ENCODE results near the gene PRCP. TPM values are rescaled to one million over a fixed set of nuclear protein-coding genes. Genes with fewer than 3 reads are reported as not detected.

PRCP gene
- total RNA-seq, 1 experiment from 2014 or later, result 57.0 TPM

- no TSS peak for BruUV-seq (replicated peaks)
- intact Hi-C loops (cut with micrococcal nuclease; ENCODE audit: unreplicated experiment), result no loop called here
- in situ Hi-C loops (cut with HindIII; ENCODE audit: low pct_unique_long_range_greater_than_20kb, low sequenced_read_pairs), result no loop called here
- TF ChIP-seq CTCF (IDR thresholded peaks at IDR 0.05) (no peak), TCF7L2 (IDR thresholded peaks at IDR 0.05; ENCODE audit: low read depth, low read length) (no peak), POLR2AphosphoS5 (IDR thresholded peaks at IDR 0.05; ENCODE audit: low read depth, low read length) (no peak), REST (IDR thresholded peaks at IDR 0.05; ENCODE audit: insufficient read depth in 1 of 2, low read depth in 2 of 2, low read length in 1 of 2) (no peak), SIN3A (IDR thresholded peaks at IDR 0.05; ENCODE audit: borderline replicate concordance, insufficient read depth, low read depth, low read length) (no peak)
- ATAC-seq, result no peak
- Histone ChIP-seq H3K36me3 (ENCODE audit: control insufficient read depth, insufficient read depth, low read length) (no peaks in the 10 kb centered on the region), H3K4me1 (ENCODE audit: control insufficient read depth, insufficient read depth, low read length) (no peaks in the 10 kb centered on the region; the same call in 1 of the 2 replicates), H3K27me3 (ENCODE audit: control insufficient read depth, insufficient read depth, low read length) (no peaks in the 10 kb centered on the region), H3K27ac (ENCODE audit: low read length) (no peak overlapping the region), H3K4me3 (ENCODE audit: low read depth in 2 of 2, low read length in 2 of 2) (no peak overlapping the region), H3K9me3 (ENCODE audit: control insufficient read depth, insufficient read depth, low read depth, low read length) (no peaks in the 10 kb centered on the region)
- CTCF ChIA-PET, result no interaction called here
- DNase-seq (ENCODE audit: low read depth, low spot score), result no peak
- POLR2A ChIA-PET, result no interaction called here
Measured at GRCh38 chr11:82829101-82829500, 71.1 kb downstream of the PRCP start.

- ATAC-seq (no peak), DNase-seq (ENCODE audit: low read depth, low spot score) (no peak)
- no peaks in the 10 kb centered on the region for H3K36me3 ChIP-seq (ENCODE audit: control insufficient read depth, insufficient read depth, low read length)
- ChIA-PET POLR2A (no interaction called here), CTCF (no interaction called here)
- BruUV-seq (replicated peaks), result no TSS peak
- H3K4me3 ChIP-seq (ENCODE audit: low read depth in 2 of 2, low read length in 2 of 2), result no peak overlapping the region
- intact Hi-C loops (cut with micrococcal nuclease; ENCODE audit: unreplicated experiment) (no loop called here), in situ Hi-C loops (cut with HindIII; ENCODE audit: low pct_unique_long_range_greater_than_20kb, low sequenced_read_pairs) (no loop called here)
- H3K27me3 ChIP-seq (ENCODE audit: control insufficient read depth, insufficient read depth, low read length), result no peaks in the 10 kb centered on the region
- H3K9me3 ChIP-seq (ENCODE audit: control insufficient read depth, insufficient read depth, low read depth, low read length), result no peaks in the 10 kb centered on the region
- no peak overlapping the region for H3K27ac ChIP-seq (ENCODE audit: low read length)
- no peak for TF ChIP-seq POLR2AphosphoS5 (IDR thresholded peaks at IDR 0.05; ENCODE audit: low read depth, low read length)
- no peak for TF ChIP-seq TCF7L2 (IDR thresholded peaks at IDR 0.05; ENCODE audit: low read depth, low read length)
- no peak for TF ChIP-seq CTCF (IDR thresholded peaks at IDR 0.05)
- no peak for TF ChIP-seq SIN3A (IDR thresholded peaks at IDR 0.05; ENCODE audit: borderline replicate concordance, insufficient read depth, low read depth, low read length)
- no peak for TF ChIP-seq REST (IDR thresholded peaks at IDR 0.05; ENCODE audit: insufficient read depth in 1 of 2, low read depth in 2 of 2, low read length in 1 of 2)
- no peaks in the 10 kb centered on the region; the same call in 1 of the 2 replicates for H3K4me1 ChIP-seq (ENCODE audit: control insufficient read depth, insufficient read depth, low read length)
Measured at GRCh38 chr11:82828472-82828871, 71.8 kb downstream of the PRCP start.
